IMR-90 (cell line): ENCODE measurements around the gene EML1.

ENCODE experiments used
- BHLHE40 ChIP-seq: fragments of 150-350 bp; IDR thresholded peaks from 2 replicates; pipeline ENCODE4 v1.6.1; 2016; ENCODE audit warnings: mild to moderate bottlenecking, low read depth, low read length
- CHD1 ChIP-seq: IDR thresholded peaks from 2 replicates; pipeline ENCODE4 v1.6.1; 2012; ENCODE audit warnings: low read depth, low read length, improper control_type of control experiment
- MAZ ChIP-seq: IDR thresholded peaks from 2 replicates; pipeline ENCODE4 v1.6.1; 2012; ENCODE audit warnings: low read depth, mild to moderate bottlenecking, low read length, improper control_type of control experiment, moderate library complexity, borderline replicate concordance
- NFE2L2 ChIP-seq: fragments of 150-350 bp; IDR thresholded peaks from 2 replicates; pipeline ENCODE4 v1.6.1; 2016; ENCODE audit warnings: low read depth, mild to moderate bottlenecking, low read length
- POLR2A ChIP-seq: IDR thresholded peaks from 2 replicates; pipeline ENCODE4 v1.6.1; 2012; ENCODE audit warnings: mild to moderate bottlenecking, low read depth, low read length
- RCOR1 ChIP-seq: IDR thresholded peaks from 2 replicates; pipeline ENCODE4 v1.6.1; 2012; ENCODE audit warnings: mild to moderate bottlenecking, low read length, improper control_type of control experiment; ENCODE audit not compliant: insufficient replicate concordance
- RFX5 ChIP-seq: IDR thresholded peaks from 2 replicates; pipeline ENCODE4 v1.8.0; 2012; ENCODE audit warnings: low read depth, mild to moderate bottlenecking, low read length, moderate library complexity
- USF2 ChIP-seq: fragments of 150-350 bp; IDR thresholded peaks from 2 replicates; pipeline ENCODE4 v1.6.1; 2017; ENCODE audit warnings: mild to moderate bottlenecking, antibody characterized with exemption, low read length, low read depth
- TF ChIP-seq, protein P1 (sequence below): conservative IDR thresholded peaks from 2 replicates; pipeline ENCODE4 v1.5.1; 2012; ENCODE audit warnings: mild to moderate bottlenecking, low read depth, low read length, improper control_type of control experiment
- TF ChIP-seq, protein P2 (sequence below): fragments of 150-350 bp; IDR thresholded peaks from 2 replicates; pipeline ENCODE4 v1.6.1; 2016; ENCODE audit warnings: low read depth, mild to moderate bottlenecking, low read length, moderate library complexity, borderline replicate concordance

DNA sequence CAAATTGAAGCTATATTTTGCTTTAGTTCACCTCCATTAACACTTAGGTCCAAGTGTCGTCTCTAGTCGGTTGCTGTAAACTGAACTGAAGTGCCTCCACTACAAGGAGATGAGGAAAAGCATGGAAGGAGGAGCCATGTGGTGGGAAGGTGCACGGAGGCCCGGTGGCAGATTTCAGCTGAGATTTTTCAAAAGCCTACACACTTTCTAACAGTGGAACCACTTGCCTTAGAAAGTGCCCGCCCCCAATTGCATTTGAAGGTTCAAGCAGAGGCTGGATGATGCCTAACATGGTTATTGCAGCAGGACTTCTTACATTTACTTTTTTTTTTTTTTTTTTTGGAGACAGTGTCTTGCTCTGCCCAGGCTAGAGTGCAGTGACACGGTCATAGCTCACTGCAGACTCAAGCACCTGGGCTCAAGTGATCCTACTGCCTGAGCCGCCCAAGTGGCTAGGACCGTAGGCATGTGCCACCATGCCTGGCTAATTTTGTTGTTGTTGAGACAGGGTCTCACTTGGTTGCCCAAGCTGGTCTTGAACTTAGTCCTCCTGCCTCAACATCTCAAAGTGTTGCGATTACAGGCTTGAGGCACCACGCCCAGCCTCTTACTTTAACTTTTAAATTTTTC is 27.6 kb downstream of the EML1 start:
- TF ChIP-seq, protein P1, sequence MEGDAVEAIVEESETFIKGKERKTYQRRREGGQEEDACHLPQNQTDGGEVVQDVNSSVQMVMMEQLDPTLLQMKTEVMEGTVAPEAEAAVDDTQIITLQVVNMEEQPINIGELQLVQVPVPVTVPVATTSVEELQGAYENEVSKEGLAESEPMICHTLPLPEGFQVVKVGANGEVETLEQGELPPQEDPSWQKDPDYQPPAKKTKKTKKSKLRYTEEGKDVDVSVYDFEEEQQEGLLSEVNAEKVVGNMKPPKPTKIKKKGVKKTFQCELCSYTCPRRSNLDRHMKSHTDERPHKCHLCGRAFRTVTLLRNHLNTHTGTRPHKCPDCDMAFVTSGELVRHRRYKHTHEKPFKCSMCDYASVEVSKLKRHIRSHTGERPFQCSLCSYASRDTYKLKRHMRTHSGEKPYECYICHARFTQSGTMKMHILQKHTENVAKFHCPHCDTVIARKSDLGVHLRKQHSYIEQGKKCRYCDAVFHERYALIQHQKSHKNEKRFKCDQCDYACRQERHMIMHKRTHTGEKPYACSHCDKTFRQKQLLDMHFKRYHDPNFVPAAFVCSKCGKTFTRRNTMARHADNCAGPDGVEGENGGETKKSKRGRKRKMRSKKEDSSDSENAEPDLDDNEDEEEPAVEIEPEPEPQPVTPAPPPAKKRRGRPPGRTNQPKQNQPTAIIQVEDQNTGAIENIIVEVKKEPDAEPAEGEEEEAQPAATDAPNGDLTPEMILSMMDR: no peak
- TF ChIP-seq USF2: no peak
- no peak for TF ChIP-seq RFX5
- no peak for TF ChIP-seq RCOR1
- no peak for TF ChIP-seq POLR2A
- TF ChIP-seq, protein P2, sequence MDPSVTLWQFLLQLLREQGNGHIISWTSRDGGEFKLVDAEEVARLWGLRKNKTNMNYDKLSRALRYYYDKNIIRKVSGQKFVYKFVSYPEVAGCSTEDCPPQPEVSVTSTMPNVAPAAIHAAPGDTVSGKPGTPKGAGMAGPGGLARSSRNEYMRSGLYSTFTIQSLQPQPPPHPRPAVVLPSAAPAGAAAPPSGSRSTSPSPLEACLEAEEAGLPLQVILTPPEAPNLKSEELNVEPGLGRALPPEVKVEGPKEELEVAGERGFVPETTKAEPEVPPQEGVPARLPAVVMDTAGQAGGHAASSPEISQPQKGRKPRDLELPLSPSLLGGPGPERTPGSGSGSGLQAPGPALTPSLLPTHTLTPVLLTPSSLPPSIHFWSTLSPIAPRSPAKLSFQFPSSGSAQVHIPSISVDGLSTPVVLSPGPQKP: no peak
- TF ChIP-seq BHLHE40: no peak
- no peak for TF ChIP-seq NFE2L2
- no peak for TF ChIP-seq CHD1
- no peak for TF ChIP-seq MAZ
